ENCODE data around the gene CADPS. TPM values are rescaled to one million over a fixed set of nuclear protein-coding genes. Genes with fewer than 3 reads are reported as not detected.

CADPS gene
- polyA plus RNA-seq, 2 of the 4 experiments (the other 2 are of a cell fraction): not detected

DNA sequence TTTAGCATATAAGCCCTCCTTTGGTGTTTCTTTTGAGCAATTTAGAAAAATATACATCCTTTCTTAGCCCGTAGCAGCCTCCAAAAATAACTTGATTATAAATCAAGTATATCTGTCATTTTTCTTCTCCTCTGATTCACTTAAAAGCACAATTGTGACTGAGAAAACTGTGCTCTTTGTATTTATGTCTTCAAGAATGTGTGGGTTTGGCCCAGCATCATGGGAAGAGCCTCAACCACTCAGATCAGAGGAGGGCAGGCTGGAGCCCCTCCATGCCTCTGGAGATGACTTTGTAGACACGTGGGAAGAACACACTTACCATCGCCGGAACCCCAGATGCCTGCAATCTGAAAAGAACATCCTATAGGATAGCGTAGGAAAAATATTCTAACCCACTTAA lies 378.1 kb downstream of the CADPS start (continued):
- TF ChIP-seq FOSL2 (IDR thresholded peaks at IDR 0.05) (no peak), FOSL2 (CRISPR knock-in tag; IDR thresholded peaks at IDR 0.05) (no peak), SREBF2 (IDR thresholded peaks at IDR 0.05) (no peak), EHF (CRISPR knock-in tag; IDR thresholded peaks at IDR 0.05) (no peak)
- TF ChIP-seq, protein P1, sequence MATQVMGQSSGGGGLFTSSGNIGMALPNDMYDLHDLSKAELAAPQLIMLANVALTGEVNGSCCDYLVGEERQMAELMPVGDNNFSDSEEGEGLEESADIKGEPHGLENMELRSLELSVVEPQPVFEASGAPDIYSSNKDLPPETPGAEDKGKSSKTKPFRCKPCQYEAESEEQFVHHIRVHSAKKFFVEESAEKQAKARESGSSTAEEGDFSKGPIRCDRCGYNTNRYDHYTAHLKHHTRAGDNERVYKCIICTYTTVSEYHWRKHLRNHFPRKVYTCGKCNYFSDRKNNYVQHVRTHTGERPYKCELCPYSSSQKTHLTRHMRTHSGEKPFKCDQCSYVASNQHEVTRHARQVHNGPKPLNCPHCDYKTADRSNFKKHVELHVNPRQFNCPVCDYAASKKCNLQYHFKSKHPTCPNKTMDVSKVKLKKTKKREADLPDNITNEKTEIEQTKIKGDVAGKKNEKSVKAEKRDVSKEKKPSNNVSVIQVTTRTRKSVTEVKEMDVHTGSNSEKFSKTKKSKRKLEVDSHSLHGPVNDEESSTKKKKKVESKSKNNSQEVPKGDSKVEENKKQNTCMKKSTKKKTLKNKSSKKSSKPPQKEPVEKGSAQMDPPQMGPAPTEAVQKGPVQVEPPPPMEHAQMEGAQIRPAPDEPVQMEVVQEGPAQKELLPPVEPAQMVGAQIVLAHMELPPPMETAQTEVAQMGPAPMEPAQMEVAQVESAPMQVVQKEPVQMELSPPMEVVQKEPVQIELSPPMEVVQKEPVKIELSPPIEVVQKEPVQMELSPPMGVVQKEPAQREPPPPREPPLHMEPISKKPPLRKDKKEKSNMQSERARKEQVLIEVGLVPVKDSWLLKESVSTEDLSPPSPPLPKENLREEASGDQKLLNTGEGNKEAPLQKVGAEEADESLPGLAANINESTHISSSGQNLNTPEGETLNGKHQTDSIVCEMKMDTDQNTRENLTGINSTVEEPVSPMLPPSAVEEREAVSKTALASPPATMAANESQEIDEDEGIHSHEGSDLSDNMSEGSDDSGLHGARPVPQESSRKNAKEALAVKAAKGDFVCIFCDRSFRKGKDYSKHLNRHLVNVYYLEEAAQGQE (IDR thresholded peaks at IDR 0.05): no peak

DNA sequence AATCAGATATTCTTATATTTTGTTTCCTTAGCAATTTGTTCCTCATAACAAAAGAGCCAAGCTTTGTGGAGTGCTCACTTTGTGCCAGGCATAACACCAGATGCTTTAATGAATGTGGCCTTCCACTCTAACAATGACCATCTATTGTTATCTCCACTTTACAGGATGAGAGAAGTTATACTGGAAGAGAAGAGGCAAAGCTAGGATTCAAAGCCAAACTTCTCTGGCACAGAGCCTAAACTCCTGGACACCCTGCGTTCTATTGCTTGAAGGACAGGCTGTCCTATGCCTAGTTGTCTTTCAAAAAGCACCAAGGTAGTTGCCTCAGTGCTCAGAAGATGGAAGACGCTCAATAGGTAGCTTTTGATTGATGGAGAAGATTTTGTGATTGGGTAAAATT lies 378.7 kb downstream of the CADPS start:
- no peaks in the 10 kb centered on the region for H3K4me1 ChIP-seq
- H3K4me2 ChIP-seq: no peak overlapping the region
- TF ChIP-seq GATA3 (IDR thresholded peaks at IDR 0.05; ENCODE audit: borderline replicate concordance): no peak
- no peak for TF ChIP-seq EHF (CRISPR knock-in tag; IDR thresholded peaks at IDR 0.05)
- TF ChIP-seq, protein P2, sequence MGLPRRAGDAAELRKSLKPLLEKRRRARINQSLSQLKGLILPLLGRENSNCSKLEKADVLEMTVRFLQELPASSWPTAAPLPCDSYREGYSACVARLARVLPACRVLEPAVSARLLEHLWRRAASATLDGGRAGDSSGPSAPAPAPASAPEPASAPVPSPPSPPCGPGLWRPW (IDR thresholded peaks at IDR 0.05): no peak
- no peak for TF ChIP-seq HOXB5 (CRISPR knock-in tag; IDR thresholded peaks at IDR 0.05)
- no peak for TF ChIP-seq ESRRA (IDR thresholded peaks at IDR 0.05; ENCODE audit: borderline replicate concordance, low read length)
- TF ChIP-seq, protein P3, sequence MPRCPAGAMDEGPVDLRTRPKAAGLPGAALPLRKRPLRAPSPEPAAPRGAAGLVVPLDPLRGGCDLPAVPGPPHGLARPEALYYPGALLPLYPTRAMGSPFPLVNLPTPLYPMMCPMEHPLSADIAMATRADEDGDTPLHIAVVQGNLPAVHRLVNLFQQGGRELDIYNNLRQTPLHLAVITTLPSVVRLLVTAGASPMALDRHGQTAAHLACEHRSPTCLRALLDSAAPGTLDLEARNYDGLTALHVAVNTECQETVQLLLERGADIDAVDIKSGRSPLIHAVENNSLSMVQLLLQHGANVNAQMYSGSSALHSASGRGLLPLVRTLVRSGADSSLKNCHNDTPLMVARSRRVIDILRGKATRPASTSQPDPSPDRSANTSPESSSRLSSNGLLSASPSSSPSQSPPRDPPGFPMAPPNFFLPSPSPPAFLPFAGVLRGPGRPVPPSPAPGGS (IDR thresholded peaks at IDR 0.05): no peak
- no peak for TF ChIP-seq ZSCAN20 (CRISPR knock-in tag; IDR thresholded peaks at IDR 0.05)
- TF ChIP-seq, protein P1 (IDR thresholded peaks at IDR 0.05): no peak
- TF ChIP-seq MYC (IDR thresholded peaks at IDR 0.05; ENCODE audit: borderline replicate concordance, low read length): no peak
- TF ChIP-seq FOSL2 (IDR thresholded peaks at IDR 0.05): no peak
- no peak for TF ChIP-seq FOSL2 (CRISPR knock-in tag; IDR thresholded peaks at IDR 0.05)
- TF ChIP-seq CBX2 (IDR thresholded peaks at IDR 0.05; ENCODE audit: borderline replicate concordance, low read depth): no peak
- TF ChIP-seq ZC3H11A (IDR thresholded peaks at IDR 0.05): no peak
- TF ChIP-seq JUNB (IDR thresholded peaks at IDR 0.05): no peak
- TF ChIP-seq NFE2L2 (conservative IDR thresholded peaks at IDR 0.05; ENCODE audit: low read length): no peak
- H3K4me3 ChIP-seq: no peak overlapping the region
- FAIRE-seq (no peak), ATAC-seq (no peak), DNase-seq (ENCODE audit: low read depth in 1 of 2, low spot score in 1 of 2) (no peak)
- CTCF ChIA-PET: interaction anchor here (0.8 kb wide), 1 partner anchor 158 kb away, joined by 3 read pairs; no protein-coding TSS in a partner anchor
- no peaks in the 10 kb centered on the region for H3K9me3 ChIP-seq
- no peak overlapping the region for H3K27ac ChIP-seq
- 5% methylated on average over 2 of the region's 2 CpGs for WGBS (ENCODE audit: missing lambda C conversion rate)
- POLR2A ChIA-PET: no interaction called here

Data from A549 (cell line).